Measurements from ENCODE around the gene ERO1B.

ERO1B gene

GRCh38 chr1:236176337-236177336, 105.1 kb downstream of the ERO1B start:
- DNase-seq, result no peak

- no peak for DNase-seq
Measured at GRCh38 chr1:236175642-236176336, 106.0 kb downstream of the ERO1B start.

GRCh38 chr1:236173174-236173767, 108.5 kb downstream of the ERO1B start:
- no peak for DNase-seq

DNA sequence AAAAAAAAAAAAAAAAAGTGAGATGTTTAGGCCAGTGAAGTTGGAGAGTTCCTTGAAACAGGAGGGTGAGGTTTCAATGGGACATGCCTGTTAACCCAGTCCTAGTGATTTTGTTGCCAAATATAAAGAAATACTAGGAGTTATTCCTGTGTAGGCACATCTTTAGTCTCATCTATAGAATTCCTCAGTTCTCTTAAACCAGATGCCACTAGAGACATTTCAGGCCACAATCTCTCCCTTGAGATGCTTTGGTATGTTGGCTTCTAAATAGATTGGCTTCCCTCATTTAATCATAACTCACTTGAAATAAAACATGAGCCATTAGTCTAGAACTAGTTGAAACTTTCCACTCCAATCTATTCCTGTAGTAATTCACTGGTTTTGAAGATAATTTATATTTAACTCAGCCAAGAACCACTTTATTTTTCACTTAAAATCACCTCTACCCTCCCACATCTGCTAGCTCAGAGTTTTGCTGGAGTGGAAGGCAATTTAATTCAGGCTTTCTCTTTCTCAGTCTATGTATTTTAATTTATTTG, 109.6 kb downstream of the ERO1B start:
- no peak for DNase-seq

DNA sequence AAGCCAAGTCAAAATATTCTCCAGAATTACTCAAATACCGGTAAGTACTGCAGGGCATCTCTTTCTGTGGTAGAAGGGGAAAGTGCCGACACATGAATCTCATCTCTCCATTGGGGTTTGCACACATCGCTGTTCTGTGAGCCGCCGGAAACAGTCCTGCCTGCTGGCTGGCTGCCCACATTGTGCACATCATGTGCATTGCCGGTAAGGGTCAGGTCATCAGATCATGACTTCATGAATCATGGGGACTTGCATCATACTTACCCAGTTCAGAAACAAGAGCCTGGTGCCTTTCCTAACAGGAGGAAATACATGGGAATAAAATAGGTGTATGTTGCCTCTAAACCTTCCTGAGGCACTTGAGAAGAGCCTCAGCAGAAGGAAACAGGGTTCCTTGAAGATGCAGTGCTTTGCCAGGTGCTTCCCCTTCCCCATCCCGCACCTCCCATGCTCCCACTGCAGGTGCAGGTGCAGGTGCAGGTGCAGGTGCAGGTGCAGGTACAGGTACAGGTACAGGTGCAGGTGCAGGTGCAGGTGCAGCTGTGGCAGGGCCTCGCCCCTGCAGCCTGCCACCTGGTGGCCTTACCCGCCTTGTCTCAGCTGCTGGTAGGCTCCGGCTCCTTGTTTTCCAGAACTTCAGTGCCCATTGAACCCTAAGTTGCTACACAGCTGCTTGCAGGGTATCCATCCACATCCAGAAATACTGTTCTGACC, 112.9 kb downstream of the ERO1B start:
- no peak for DNase-seq

GRCh38 chr1:236167578-236167977, 114.2 kb downstream of the ERO1B start:
- no peak for DNase-seq

- DNase-seq, result no peak
Measured at GRCh38 chr1:236167154-236167553, 114.6 kb downstream of the ERO1B start.

GRCh38 chr1:236166041-236166440, 115.7 kb downstream of the ERO1B start:
- no peak for DNase-seq
